HL-60 (cell line): ENCODE data around the gene CDRT15.
"Not testable (repeated sequence)": the region's sequence is repeated elsewhere in the genome, so short reads cannot be mapped to it uniquely, and the experiment has no call there.

ENCODE experiments used
- DNase-seq, 2 experiments: peaks; one replicate each; pipeline ENCODE4 v3.0.0-alpha.2; 2010 to 2020; ENCODE audit warnings: low read depth in 1 of 2, low spot score in 1 of 2
- H3K27ac ChIP-seq: fragments of 250-450 bp; sonication (Bioruptor Pico); replicated peaks from 2 replicates; pipeline ENCODE4 v1.5.1; 2020; ENCODE audit warnings: mild to moderate bottlenecking, moderate library complexity
- H3K27me3 ChIP-seq: fragments of 250-450 bp; sonication (Bioruptor Pico); 2 replicates; pipeline ENCODE4 v1.5.1; 2021; ENCODE audit warnings: mild to moderate bottlenecking, moderate library complexity; ENCODE audit not compliant: insufficient read depth, poor library complexity, severe bottlenecking
- H3K4me3 ChIP-seq: replicated peaks from 2 replicates; pipeline ENCODE4 v1.5.1; 2011; ENCODE audit warnings: mild to moderate bottlenecking, control low read depth, low read length; ENCODE audit not compliant: insufficient read depth
- GABPA ChIP-seq: IDR thresholded peaks from 2 replicates; pipeline ENCODE4 v1.6.1; 2012; ENCODE audit warnings: low read depth
- POLR2AphosphoS5 ChIP-seq: IDR thresholded peaks from 2 replicates; pipeline ENCODE4 v1.6.1; 2012; ENCODE audit warnings: low read depth
- SPI1 ChIP-seq: IDR thresholded peaks from 2 replicates; pipeline ENCODE4 v1.6.1; 2012; ENCODE audit warnings: low read depth, mild to moderate bottlenecking, borderline replicate concordance
- TF ChIP-seq, protein P1 (sequence below): IDR thresholded peaks from one replicate; pipeline ENCODE4 v1.5.1; 2011; ENCODE audit warnings: low read length, control low read depth, inconsistent platforms; ENCODE audit not compliant: insufficient read depth
- TF ChIP-seq, protein P2 (sequence below): IDR thresholded peaks from 2 replicates; pipeline ENCODE4 v1.6.1; 2012; ENCODE audit warnings: low read depth; ENCODE audit not compliant: insufficient replicate concordance

The CDRT15 gene

DNA sequence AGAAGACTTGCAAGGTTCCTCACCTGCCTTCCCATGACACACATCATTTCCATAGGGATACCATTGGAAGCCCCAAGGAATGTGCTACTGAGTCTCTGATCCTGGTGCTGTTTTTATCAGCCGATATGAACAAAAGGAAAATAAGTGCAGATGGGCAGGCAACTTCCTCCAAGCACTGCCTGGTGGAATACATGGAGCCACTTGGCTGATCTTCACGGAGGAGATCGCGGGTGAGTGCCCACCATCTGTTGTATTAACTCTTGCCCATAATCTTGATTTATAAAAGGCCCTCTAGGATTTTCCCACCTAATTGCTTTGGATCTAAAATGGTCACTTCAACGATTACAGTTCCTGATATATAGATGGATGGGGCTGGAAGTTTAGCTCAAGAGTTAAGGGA, 24.7 kb upstream of the CDRT15 start:
- Histone ChIP-seq H3K27ac (no peak overlapping the region), H3K4me3 (no peak overlapping the region), H3K27me3 (no peaks in the 10 kb centered on the region)
- TF ChIP-seq, protein P1, sequence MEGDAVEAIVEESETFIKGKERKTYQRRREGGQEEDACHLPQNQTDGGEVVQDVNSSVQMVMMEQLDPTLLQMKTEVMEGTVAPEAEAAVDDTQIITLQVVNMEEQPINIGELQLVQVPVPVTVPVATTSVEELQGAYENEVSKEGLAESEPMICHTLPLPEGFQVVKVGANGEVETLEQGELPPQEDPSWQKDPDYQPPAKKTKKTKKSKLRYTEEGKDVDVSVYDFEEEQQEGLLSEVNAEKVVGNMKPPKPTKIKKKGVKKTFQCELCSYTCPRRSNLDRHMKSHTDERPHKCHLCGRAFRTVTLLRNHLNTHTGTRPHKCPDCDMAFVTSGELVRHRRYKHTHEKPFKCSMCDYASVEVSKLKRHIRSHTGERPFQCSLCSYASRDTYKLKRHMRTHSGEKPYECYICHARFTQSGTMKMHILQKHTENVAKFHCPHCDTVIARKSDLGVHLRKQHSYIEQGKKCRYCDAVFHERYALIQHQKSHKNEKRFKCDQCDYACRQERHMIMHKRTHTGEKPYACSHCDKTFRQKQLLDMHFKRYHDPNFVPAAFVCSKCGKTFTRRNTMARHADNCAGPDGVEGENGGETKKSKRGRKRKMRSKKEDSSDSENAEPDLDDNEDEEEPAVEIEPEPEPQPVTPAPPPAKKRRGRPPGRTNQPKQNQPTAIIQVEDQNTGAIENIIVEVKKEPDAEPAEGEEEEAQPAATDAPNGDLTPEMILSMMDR: no peak
- TF ChIP-seq POLR2AphosphoS5: no peak
- TF ChIP-seq, protein P2, sequence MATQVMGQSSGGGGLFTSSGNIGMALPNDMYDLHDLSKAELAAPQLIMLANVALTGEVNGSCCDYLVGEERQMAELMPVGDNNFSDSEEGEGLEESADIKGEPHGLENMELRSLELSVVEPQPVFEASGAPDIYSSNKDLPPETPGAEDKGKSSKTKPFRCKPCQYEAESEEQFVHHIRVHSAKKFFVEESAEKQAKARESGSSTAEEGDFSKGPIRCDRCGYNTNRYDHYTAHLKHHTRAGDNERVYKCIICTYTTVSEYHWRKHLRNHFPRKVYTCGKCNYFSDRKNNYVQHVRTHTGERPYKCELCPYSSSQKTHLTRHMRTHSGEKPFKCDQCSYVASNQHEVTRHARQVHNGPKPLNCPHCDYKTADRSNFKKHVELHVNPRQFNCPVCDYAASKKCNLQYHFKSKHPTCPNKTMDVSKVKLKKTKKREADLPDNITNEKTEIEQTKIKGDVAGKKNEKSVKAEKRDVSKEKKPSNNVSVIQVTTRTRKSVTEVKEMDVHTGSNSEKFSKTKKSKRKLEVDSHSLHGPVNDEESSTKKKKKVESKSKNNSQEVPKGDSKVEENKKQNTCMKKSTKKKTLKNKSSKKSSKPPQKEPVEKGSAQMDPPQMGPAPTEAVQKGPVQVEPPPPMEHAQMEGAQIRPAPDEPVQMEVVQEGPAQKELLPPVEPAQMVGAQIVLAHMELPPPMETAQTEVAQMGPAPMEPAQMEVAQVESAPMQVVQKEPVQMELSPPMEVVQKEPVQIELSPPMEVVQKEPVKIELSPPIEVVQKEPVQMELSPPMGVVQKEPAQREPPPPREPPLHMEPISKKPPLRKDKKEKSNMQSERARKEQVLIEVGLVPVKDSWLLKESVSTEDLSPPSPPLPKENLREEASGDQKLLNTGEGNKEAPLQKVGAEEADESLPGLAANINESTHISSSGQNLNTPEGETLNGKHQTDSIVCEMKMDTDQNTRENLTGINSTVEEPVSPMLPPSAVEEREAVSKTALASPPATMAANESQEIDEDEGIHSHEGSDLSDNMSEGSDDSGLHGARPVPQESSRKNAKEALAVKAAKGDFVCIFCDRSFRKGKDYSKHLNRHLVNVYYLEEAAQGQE: no peak
- no peak for TF ChIP-seq GABPA
- no peak for TF ChIP-seq SPI1
- no peak for DNase-seq

DNA sequence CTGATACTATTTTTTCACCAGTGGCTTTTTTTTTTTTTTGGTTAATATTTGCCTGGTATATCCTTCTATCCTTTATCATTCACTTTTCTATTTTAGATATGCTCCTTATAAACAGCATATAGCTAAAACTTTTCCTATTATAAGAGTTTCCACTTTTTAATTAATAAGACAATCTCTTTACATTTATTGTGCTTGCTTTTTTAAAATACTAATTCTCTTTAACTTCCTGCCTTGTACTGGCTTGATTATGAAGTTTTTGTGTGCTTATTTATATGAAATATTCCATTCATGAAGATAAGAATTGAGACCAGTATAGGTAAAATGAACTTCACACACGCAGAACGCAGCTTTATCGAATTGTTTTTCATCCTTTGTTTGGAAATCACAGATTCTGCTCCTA, 9.0 kb upstream of the CDRT15 start:
- no peak for TF ChIP-seq SPI1
- TF ChIP-seq, protein P1: no peak
- no peak for TF ChIP-seq GABPA
- TF ChIP-seq, protein P2: no peak
- TF ChIP-seq POLR2AphosphoS5: no peak
- H3K27me3 ChIP-seq: no peaks in the 10 kb centered on the region
- no peak overlapping the region for H3K4me3 ChIP-seq
- no peak for DNase-seq
- H3K27ac ChIP-seq: no peak overlapping the region

DNA sequence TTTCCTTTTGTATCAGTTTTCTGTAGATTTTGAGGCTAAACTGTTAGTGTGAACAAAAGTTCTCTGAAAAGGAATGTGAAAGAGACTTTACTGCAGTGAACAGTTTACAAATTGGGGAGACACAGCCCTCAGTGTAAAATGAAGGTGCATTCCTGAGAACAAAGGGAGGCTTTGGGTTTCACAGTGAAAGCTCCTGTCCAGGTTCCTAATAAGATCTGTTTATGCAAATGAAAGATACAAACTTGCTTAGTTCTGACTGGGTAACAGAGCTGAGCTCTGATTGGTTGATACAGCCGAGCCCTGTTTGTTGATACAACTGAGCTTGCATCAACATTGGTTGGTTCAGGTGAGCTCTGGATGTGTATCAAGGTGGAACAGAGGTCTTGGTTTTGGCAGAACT, 8.3 kb upstream of the CDRT15 start:
- H3K4me3 ChIP-seq: no peak overlapping the region
- no peaks in the 10 kb centered on the region for H3K27me3 ChIP-seq
- DNase-seq: no peak
- no peak overlapping the region for H3K27ac ChIP-seq
- TF ChIP-seq SPI1 (no peak), POLR2AphosphoS5 (no peak)

DNA sequence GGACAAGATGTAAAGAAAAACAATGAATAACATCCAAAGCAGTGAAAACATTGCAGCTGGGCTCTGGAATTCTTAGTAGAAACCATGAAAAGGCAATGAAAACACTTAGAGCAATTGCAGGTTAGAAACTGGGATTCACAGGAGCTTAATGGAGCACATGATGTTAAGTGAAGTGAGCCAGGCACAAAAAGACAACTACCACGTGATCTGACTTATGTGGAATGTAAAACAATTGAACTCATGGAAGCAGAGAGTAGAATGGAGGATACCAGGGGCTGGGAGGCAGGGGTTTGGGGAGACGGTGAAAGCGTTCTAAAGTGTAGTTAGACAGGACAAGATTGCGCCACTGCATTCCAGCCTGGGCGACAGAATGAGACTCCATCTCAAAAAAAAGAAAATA, 2.6 kb upstream of the CDRT15 start:
- not testable (repeated sequence) for H3K4me3 ChIP-seq, H3K27ac ChIP-seq, H3K27me3 ChIP-seq, DNase-seq

DNA sequence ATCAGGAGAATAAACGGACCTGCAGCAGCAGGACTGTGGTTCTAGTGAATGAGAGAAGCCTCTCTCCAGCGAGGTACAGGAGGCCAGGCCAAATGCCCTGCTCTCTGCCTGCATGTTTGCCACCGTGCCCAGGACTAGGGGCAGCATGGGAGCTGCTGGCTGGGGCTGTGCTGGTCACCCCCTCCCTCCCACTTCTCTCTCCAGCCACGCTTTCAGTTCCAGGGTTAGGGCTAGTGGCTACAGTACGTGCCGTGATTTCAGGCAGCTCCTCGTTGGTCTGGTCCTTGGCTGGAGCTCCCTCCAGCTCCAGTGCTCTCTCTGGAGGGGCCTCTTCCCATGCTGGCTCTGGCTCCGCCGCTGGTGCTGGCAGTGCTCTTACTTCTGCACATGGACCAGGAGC, 630 bp downstream of the CDRT15 start:
- H3K27me3 ChIP-seq, H3K27ac ChIP-seq, DNase-seq, H3K4me3 ChIP-seq: not testable (repeated sequence)

DNA sequence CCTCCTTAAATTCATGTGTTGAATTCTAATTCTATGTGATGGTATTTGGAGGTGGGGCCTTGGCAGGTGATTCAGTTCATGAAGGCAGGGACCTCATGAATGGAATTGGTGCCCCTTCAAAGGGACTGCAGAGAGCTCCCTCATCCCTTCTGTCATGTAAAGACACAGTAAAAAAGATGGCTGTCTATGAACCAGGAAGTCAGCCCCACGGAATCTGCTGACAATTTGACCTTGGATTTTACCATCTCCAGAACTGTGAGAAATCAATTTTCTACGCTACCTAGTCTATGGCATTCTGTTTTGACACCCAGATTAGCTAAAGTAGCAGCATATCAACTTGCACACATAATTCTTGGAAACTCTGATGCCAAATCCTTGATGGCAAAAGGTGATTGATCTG, 1.6 kb downstream of the CDRT15 start:
- not testable (repeated sequence) for H3K27me3 ChIP-seq, DNase-seq, H3K27ac ChIP-seq, H3K4me3 ChIP-seq

DNA sequence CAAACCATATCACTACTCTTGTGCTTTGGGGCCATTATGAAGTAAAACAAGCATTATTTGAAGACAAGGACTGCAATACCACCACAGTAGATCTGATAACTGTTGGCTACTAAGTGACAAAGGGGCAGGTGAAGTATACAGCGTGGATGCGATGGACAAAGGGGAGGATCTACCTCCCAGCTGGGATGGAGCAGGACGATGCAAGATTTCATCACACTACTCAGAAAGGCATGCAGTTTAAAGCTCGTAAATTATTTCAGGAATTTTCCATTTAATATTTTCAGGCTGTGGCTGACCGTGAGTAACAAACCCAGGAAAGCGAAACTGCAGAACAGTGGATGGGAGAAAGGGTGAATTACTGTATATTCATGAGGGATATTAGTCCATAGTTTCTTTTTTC, 5.5 kb downstream of the CDRT15 start:
- not testable (repeated sequence) for H3K27ac ChIP-seq, DNase-seq, H3K27me3 ChIP-seq, H3K4me3 ChIP-seq
